ENCODE measurements around the gene COL18A1.

DNA sequence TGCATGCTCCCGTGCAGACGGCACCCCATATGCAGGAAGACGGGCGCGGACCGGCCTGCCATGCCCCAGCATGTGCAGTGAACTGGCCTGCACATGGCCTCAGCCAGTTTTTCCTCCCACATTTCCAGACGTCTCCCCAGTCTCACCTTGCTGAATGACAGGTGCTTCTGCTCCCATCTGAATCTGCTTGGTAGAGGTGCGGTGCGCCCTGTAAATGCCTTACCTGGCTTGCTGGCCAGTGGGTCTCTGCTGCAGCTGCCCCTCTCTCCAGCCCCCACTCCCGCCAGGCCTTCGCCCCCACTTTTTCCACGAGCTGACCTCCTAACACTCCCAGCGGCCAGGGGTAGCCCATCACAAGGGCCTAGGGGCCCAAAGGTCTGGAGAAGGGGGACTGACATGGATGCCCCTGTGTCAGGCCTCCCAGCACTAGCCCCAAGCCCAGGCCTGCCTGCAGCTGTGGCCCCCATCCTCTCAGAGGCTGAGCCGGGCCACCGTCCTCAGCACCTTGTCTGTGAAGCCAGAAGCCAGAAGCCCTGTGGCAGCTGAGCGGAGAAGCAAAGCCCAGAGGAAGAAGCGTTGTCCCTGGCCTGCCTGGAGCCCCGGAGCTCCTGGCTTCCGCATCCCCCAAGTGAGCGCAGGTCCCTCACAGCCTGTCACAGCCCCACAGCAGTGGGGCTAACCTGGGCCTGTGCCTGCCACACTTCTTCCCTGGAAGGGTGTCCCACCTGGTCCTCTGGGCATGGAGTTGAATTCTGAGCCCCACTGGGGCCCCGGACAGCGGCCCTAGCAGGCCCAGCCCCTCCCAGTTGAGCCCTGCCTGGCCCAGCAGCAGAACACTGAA lies 140.9 kb downstream of the COL18A1 start:
- TF ChIP-seq CTCF (IDR thresholded peaks at IDR 0.05): no peak
- TF ChIP-seq POLR2A (IDR thresholded peaks at IDR 0.05): no peak
- no peak for TF ChIP-seq EP300 (IDR thresholded peaks at IDR 0.05)
